HG03103 (cell line): Measurements from ENCODE around the gene UFM1.
"Not testable (repeated sequence)": the region's sequence is repeated elsewhere in the genome, so short reads cannot be mapped to it uniquely, and the experiment has no call there.

ENCODE experiments used
- ATAC-seq: cut with Tn5 transposase; IDR thresholded peaks from one replicate; pipeline ENCODE4 v1.9.1; 2021; ENCODE audit warnings: low read depth; ENCODE audit not compliant: unreplicated experiment

UFM1 gene

GRCh38 chr13:38363746-38364145 lies 14.1 kb downstream of the UFM1 start:
- ATAC-seq: not testable (repeated sequence)

DNA sequence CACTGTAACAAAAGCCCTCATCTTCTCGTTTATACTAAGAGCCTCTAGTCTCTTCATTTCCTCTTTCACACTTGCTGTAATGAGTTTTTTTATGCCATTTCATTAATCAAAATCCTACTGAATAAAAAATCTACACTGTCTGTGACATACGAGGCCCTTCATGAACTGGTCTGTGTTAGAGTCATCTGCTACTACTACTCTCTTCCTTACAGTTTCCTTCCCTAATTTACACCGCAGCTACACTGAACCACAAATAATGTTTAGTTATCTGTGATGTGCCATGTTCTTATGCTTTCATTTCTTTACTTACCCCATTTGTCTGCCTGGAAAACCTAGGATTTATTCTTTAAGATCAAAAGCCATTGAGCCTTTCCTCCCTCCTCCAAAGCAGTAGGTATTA lies 16.0 kb downstream of the UFM1 start:
- no peak for ATAC-seq

- ATAC-seq: no peak
Observed at GRCh38 chr13:38366954-38367645, 17.4 kb downstream of the UFM1 start.

DNA sequence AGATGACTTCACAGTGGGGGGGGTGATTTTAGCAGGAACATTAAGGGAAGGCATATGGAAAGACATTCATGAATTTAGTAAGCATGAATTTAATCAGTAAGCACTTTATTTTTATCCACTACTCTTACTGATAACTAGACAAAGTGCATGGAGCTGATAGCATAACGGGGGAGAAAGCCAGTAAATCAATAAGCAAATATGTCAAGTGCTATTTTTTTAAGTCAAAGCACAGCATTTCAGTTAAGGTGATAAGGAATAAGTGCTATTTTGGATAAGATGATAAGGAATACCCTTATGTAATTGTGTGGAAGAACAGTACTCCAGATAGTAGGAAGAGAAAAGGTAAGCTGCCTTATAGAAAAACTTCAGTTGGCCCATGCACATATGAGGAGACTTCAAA lies 19.4 kb downstream of the UFM1 start:
- no peak for ATAC-seq

DNA sequence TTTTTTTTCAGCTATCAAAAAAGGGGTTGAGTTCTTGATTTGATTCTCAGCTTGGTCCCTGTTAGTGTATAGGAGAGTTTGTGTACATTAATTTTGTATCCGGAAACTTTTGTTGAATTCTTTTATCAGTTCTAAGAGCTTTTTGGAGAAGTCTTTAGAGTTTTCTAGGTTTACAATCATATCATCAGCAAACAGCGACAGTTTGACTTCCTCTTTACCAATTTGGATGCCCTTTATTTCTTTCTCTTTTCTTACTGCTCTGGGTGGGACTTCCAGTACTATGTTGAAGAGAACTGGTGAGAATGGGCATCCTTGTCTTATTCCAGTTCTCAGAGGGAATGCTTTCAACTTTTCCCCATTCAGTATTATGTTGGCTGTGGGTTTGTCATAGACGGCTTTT lies 20.4 kb downstream of the UFM1 start:
- not testable (repeated sequence) for ATAC-seq

- ATAC-seq: no peak
Observed at GRCh38 chr13:38372820-38373383, 23.3 kb downstream of the UFM1 start.

GRCh38 chr13:38376546-38376945 lies 26.9 kb downstream of the UFM1 start:
- ATAC-seq: no peak

- no peak for ATAC-seq
Observed at GRCh38 chr13:38381890-38382289, 32.2 kb downstream of the UFM1 start.

DNA sequence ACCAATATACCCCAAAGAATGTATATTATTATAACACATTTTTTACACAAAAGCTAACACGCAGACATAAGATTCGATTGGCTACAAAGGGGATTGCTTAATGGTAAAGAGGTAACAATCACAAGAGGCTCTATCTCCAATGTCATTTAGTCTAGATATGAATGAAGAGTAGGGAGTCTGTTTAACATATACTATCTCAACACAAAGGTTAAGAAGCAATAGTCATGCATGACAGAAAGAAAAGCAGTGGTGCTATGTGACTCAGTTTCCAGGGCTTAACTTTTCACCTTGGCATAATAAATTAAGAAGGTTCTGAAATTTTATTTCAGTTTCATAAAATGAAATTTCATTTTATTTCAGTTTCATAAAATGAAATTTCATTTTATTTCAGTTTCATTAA lies 33.3 kb downstream of the UFM1 start:
- no peak for ATAC-seq

GRCh38 chr13:38384171-38384570 lies 34.5 kb downstream of the UFM1 start:
- no peak for ATAC-seq

- no peak for ATAC-seq
Observed at GRCh38 chr13:38385153-38385891, 35.7 kb downstream of the UFM1 start.

DNA sequence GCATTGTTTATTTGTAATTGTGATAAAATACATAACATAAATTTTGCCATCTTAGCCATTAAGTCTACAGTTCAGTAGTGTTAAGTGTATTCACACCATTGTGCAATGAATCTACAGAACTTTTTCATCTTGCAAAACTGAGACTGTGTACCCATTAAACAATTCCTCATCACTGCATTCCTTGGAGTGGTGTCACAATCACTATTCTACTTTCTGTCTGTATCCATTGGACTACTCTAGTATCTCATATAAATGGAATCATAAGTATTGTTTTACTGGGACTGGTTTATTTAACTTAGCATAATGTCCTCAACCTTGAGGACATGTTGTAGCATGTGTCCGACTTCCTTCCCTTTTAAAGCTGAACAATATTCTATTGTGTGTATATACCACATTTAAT lies 36.8 kb downstream of the UFM1 start:
- ATAC-seq: no peak

DNA sequence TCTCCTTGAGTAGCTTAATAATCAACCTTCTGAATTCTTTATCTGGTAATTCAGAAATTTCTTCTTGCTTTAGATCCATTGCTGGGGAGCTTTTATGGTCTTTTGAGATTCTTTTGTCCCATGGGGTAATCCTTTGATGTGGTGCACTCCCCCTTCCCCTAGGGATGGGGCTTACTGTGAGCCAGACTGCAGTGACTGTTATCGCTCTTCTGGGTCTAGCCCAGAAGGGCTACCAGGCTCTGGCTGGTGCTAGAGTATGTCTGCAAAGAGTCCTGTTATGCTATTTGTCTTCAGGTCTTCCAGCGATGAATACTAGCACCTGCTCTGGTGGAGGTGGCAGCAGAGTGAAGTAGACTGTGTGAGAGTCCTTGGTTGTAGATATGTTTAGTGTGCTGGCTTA lies 41.7 kb downstream of the UFM1 start:
- no peak for ATAC-seq

GRCh38 chr13:38394777-38395496 lies 45.3 kb downstream of the UFM1 start:
- no peak for ATAC-seq

- ATAC-seq: no peak
Observed at GRCh38 chr13:38395497-38395788, 45.8 kb downstream of the UFM1 start.

GRCh38 chr13:38398711-38399493 lies 49.3 kb downstream of the UFM1 start:
- no peak for ATAC-seq

DNA sequence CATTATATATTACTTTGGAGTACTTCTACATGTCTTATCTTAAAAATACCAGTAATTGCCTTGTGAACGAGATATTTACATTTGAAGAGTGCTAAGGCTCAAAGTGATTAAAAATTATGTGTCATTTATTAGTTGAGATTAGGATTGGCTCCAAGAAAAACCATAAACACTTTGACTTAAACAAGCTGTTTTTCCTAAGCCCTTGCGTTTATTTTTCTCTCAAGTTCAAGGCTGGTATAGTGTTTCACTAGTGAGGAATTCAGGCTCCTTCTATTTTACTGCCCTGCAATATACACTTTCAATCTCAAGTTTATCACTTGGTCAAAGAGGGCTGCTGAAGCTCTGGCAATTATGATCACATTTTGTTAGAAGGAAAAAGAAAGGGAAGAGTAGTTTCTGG lies 49.9 kb downstream of the UFM1 start:
- ATAC-seq: no peak

GRCh38 chr13:38401276-38401675 lies 51.6 kb downstream of the UFM1 start:
- ATAC-seq: no peak

DNA sequence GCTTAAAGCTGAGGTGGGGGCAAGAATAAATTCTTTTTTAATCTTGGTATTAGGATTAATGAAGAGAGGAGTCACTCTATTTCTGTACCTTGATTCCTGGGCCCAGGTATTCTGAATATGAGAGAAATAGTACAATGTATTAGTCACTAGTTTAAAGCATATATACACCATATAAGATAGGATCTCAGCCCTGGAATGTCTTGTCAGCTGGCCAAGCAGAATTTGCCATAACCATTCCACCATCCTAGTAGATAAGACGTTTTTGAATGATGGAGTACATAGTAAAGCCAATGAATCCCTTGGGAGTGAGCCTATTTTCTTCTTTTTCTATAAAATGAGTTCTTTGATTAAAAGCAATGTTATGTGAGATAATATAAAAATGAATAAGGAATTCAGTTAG lies 55.6 kb downstream of the UFM1 start:
- ATAC-seq: no peak

GRCh38 chr13:38409771-38410170 lies 60.1 kb downstream of the UFM1 start:
- no peak for ATAC-seq

DNA sequence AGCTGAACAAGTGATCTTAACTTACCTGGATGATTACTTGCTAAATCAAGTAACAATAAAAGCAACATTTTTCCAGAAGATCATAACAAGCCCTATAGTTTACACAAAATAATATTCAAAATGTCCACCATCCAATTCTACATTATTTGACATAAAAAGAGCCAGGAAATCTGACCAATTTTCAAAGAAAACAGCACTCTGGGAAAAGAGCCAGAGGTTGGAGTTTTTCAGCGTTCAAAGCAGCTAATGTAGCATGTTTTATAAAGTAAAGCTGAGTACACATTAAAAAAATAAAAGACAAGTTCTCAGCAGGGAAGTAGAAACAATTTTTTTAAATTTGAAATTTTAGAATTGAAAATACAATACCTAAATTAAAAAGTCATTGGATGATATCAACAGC lies 62.6 kb downstream of the UFM1 start:
- no peak for ATAC-seq
